PC-3 (cell line): ENCODE measurements around the gene RHOJ. TPM values are rescaled to one million over a fixed set of nuclear protein-coding genes. Genes with fewer than 3 reads are reported as not detected.

Source experiments
- ATAC-seq: fragments of 200-7000 bp; cut with Tn5 transposase; 2 replicates; pipeline ENCODE4 v1.9.1; 2020; ENCODE audit warnings: mild to moderate bottlenecking, moderate library complexity
- BruUV-seq: library from RNA; stranded (reverse); fragments of 400-500 nt; replicated peaks from 2 replicates; lab custom pipeline; 2021; lab: Mats Ljungman, UMichigan
- CTCF ChIA-PET: fragments of 300-600 bp; sonication (Branson Sonifier 250); formaldehyde crosslinking; loops from one replicate; lab custom pipeline; 2022; ENCODE audit warnings: antibody characterized with exemption; lab: Charles Lee
- POLR2A ChIA-PET: fragments of 300-600 bp; sonication (Branson Sonifier 250); formaldehyde crosslinking; loops from one replicate; lab custom pipeline; 2022; ENCODE audit warnings: antibody characterized with exemption; ENCODE audit not compliant: unreplicated experiment; lab: Charles Lee
- DNase-seq: peaks from one replicate; pipeline ENCODE4 v3.0.0-alpha.2; 2015
- H2AFZ ChIP-seq: fragments of 300-600 bp; sonication (generic); 2 replicates; pipeline ENCODE4 v1.6.0; 2016; ENCODE audit warnings: antibody characterized with exemption, low read length
- H3F3A ChIP-seq: fragments of 300-600 bp; sonication (generic); one replicate; pipeline ENCODE4 v1.6.0; 2017; ENCODE audit warnings: antibody characterized with exemption, low read length, control low read depth, mild to moderate bottlenecking; ENCODE audit not compliant: unreplicated experiment
- H3K27ac ChIP-seq: fragments of 300-600 bp; sonication (generic); 2 replicates; pipeline ENCODE4 v1.5.1; 2016; ENCODE audit warnings: mild to moderate bottlenecking, low read length
- H3K27me3 ChIP-seq: fragments of 300-600 bp; sonication (generic); 2 replicates; pipeline ENCODE4 v1.6.1; 2016; ENCODE audit warnings: low read length, mixed read lengths
- H3K36me3 ChIP-seq: fragments of 300-600 bp; sonication (generic); 2 replicates; pipeline ENCODE4 v1.6.1; 2016; ENCODE audit warnings: low read depth, mixed run types, low read length, mixed read lengths
- H3K4me1 ChIP-seq: fragments of 300-600 bp; sonication (generic); 2 replicates; pipeline ENCODE4 v1.5.1; 2016; ENCODE audit warnings: low read length; ENCODE audit not compliant: insufficient read depth
- H3K4me2 ChIP-seq: fragments of 300-600 bp; sonication (generic); 2 replicates; pipeline ENCODE4 v1.6.0; 2016; ENCODE audit warnings: low read length
- H3K4me3 ChIP-seq: fragments of 300-600 bp; sonication (generic); 2 replicates; pipeline ENCODE4 v1.5.1; 2016; ENCODE audit warnings: mild to moderate bottlenecking, low read length, mixed read lengths
- H3K79me2 ChIP-seq: fragments of 300-600 bp; sonication (generic); 2 replicates; pipeline ENCODE4 v1.6.1; 2017; ENCODE audit warnings: low read length, mixed read lengths
- H3K9ac ChIP-seq: fragments of 300-600 bp; sonication (generic); 2 replicates; pipeline ENCODE4 v1.6.0; 2016; ENCODE audit warnings: mild to moderate bottlenecking, low read length
- H3K9me2 ChIP-seq: fragments of 300-600 bp; sonication (generic); replicated peaks from 2 replicates; pipeline ENCODE4 v1.6.1; 2016; ENCODE audit warnings: mixed run types, low read length, mixed read lengths
- H3K9me3 ChIP-seq: fragments of 300-600 bp; sonication (generic); 2 replicates; pipeline ENCODE4 v1.6.1; 2016; ENCODE audit warnings: low read length, mixed read lengths
- H4K20me1 ChIP-seq: fragments of 300-600 bp; sonication (generic); 2 replicates; pipeline ENCODE4 v1.6.1; 2016; ENCODE audit warnings: low read length, mixed read lengths
- CTCF ChIP-seq: fragments of 300-600 bp; sonication (generic); conservative IDR thresholded peaks from 2 replicates; pipeline ENCODE4 v1.5.1; 2017; ENCODE audit warnings: antibody characterized with exemption, low read depth, mild to moderate bottlenecking, low read length
- EZH2 ChIP-seq: fragments of 300-600 bp; sonication (generic); IDR thresholded peaks from one replicate; pipeline ENCODE4 v1.6.1; 2017; ENCODE audit warnings: antibody characterized with exemption, mild to moderate bottlenecking, low read length; ENCODE audit not compliant: unreplicated experiment
- EZH2phosphoT487 ChIP-seq: fragments of 300-600 bp; sonication (generic); IDR thresholded peaks from 2 replicates; pipeline ENCODE4 v1.6.1; 2018; ENCODE audit warnings: mild to moderate bottlenecking, antibody characterized with exemption, low read length, borderline replicate concordance
- intact Hi-C: fragments of 100-400 bp; cut with micrococcal nuclease; formaldehyde crosslinking; loops from 2 replicates; pipeline ENCODE4 v1.9.0; 2023
- total RNA-seq: library from RNA; depleted of rRNA; stranded (reverse); fragments of >200 nt; gene quantifications from 2 replicates; pipeline ENCODE4 v1.2.3, GENCODE V29; 2014

RHOJ gene
- total RNA-seq, 1 experiment from 2014 or later, result not detected

GRCh38 chr14:63182968-63183367, 21.3 kb upstream of the RHOJ start:
- ChIA-PET CTCF (no interaction called here), POLR2A (no interaction called here)
- Histone ChIP-seq H3K4me2 (no peak overlapping the region), H3K4me3 (no peak overlapping the region), H3K27me3 (no peaks in the 10 kb centered on the region; the same call in 1 of the 2 replicates), H3K9me3 (no peaks in the 10 kb centered on the region), H3K9ac (no peak overlapping the region), H3K4me1 (peaks cover 12% of the 10 kb centered on the region), H3K36me3 (no peaks in the 10 kb centered on the region), H4K20me1 (no peaks in the 10 kb centered on the region), H3K9me2 (no peaks in the 10 kb centered on the region), H3F3A (no peaks in the 10 kb centered on the region), H3K27ac (no peak overlapping the region), H2AFZ (no peak overlapping the region), H3K79me2 (no peaks in the 10 kb centered on the region)
- intact Hi-C loops, result no loop called here
- no TSS peak for BruUV-seq
- no peak for TF ChIP-seq EZH2phosphoT487
- TF ChIP-seq EZH2, result no peak
- no peak for TF ChIP-seq CTCF
- ATAC-seq (no peak), DNase-seq (no peak)

- CTCF ChIA-PET, result no interaction called here
- Histone ChIP-seq H3K4me1 (no peaks in the 10 kb centered on the region), H3K9me2 (no peaks in the 10 kb centered on the region), H3K4me2 (no peak overlapping the region), H3K79me2 (no peaks in the 10 kb centered on the region), H3F3A (no peaks in the 10 kb centered on the region), H3K9me3 (no peaks in the 10 kb centered on the region), H4K20me1 (no peaks in the 10 kb centered on the region), H2AFZ (no peak overlapping the region), H3K27ac (no peak overlapping the region), H3K4me3 (no peak overlapping the region), H3K9ac (no peak overlapping the region), H3K27me3 (no peaks in the 10 kb centered on the region; the same call in 1 of the 2 replicates), H3K36me3 (no peaks in the 10 kb centered on the region)
- DNase-seq (peak; percentile 17), ATAC-seq (peak; percentile 55)
- intact Hi-C loops, result no loop called here
- POLR2A ChIA-PET, result no interaction called here
- TF ChIP-seq CTCF (no peak), EZH2phosphoT487 (no peak), EZH2 (no peak)
- no TSS peak for BruUV-seq
Measured at GRCh38 chr14:63186453-63186852, 17.8 kb upstream of the RHOJ start.

- BruUV-seq, result no TSS peak
- Histone ChIP-seq H3K9ac (no peak overlapping the region), H3K36me3 (no peaks in the 10 kb centered on the region), H3K79me2 (no peaks in the 10 kb centered on the region), H3K27ac (no peak overlapping the region), H3F3A (no peaks in the 10 kb centered on the region), H4K20me1 (no peaks in the 10 kb centered on the region), H3K4me3 (no peak overlapping the region), H3K4me1 (no peaks in the 10 kb centered on the region), H3K4me2 (no peak overlapping the region), H2AFZ (no peak overlapping the region), H3K9me3 (no peaks in the 10 kb centered on the region), H3K27me3 (no peaks in the 10 kb centered on the region), H3K9me2 (no peaks in the 10 kb centered on the region)
- ChIA-PET POLR2A (no interaction called here), CTCF (no interaction called here)
- DNase-seq (no peak), ATAC-seq (no peak)
- TF ChIP-seq CTCF (no peak), EZH2 (no peak), EZH2phosphoT487 (no peak)
- intact Hi-C loops, result no loop called here
Measured at GRCh38 chr14:63191211-63191610, 13.0 kb upstream of the RHOJ start.
